ENCODE measurements around the gene SCAPER.

GRCh38 chr15:76667943-76668715 lies 237.0 kb downstream of the SCAPER start:
- TF ChIP-seq FOXM1 (IDR thresholded peaks at IDR 0.05; ENCODE audit: borderline replicate concordance) (no peak), SUZ12 (IDR thresholded peaks at IDR 0.05) (no peak), ARNT (IDR thresholded peaks at IDR 0.05) (no peak), NFRKB (IDR thresholded peaks at IDR 0.05) (no peak), FOXA1 (IDR thresholded peaks at IDR 0.05) (no peak), HDGF (IDR thresholded peaks at IDR 0.05; ENCODE audit: borderline replicate concordance) (no peak), CTBP1 (IDR thresholded peaks at IDR 0.05; ENCODE audit: borderline replicate concordance) (no peak)

All from HEK293T (cell line).